GM23338 (cell line): ENCODE measurements around the gene ERC2. TPM values are rescaled to one million over a fixed set of nuclear protein-coding genes. Genes with fewer than 3 reads are reported as not detected.

ENCODE experiments used
- ATAC-seq: fragments of 200-7000 bp; cut with Tn5 transposase; 3 replicates; pipeline ENCODE4 v1.9.1; 2020
- DNase-seq: peaks from one replicate; pipeline ENCODE4 v3.0.0-alpha.2; 2015; ENCODE audit warnings: low spot score
- H2AFZ ChIP-seq: fragments of 200-600 bp; sonication (generic); 2 replicates; pipeline ENCODE4 v1.8.0; 2016; ENCODE audit warnings: antibody characterized with exemption, mild to moderate bottlenecking, moderate library complexity
- H3F3A ChIP-seq: fragments of 200-600 bp; sonication (generic); replicated peaks from 2 replicates; pipeline ENCODE4 v1.8.0; 2017; ENCODE audit warnings: antibody characterized with exemption, mixed run types, low read depth
- H3K27ac ChIP-seq: fragments of 200-600 bp; sonication (generic); 2 replicates; pipeline ENCODE4 v1.6.1; 2016; ENCODE audit warnings: low read depth
- H3K27me3 ChIP-seq: fragments of 200-600 bp; sonication (generic); 2 replicates; pipeline ENCODE4 v1.8.0; 2016; ENCODE audit warnings: mild to moderate bottlenecking, mixed run types, moderate library complexity; ENCODE audit not compliant: insufficient read depth
- H3K36me3 ChIP-seq: fragments of 200-600 bp; sonication (generic); 2 replicates; pipeline ENCODE4 v1.8.0; 2016; ENCODE audit warnings: mild to moderate bottlenecking; ENCODE audit not compliant: insufficient read depth
- H3K4me1 ChIP-seq: fragments of 200-600 bp; sonication (generic); 2 replicates; pipeline ENCODE4 v1.8.0; 2016; ENCODE audit warnings: mild to moderate bottlenecking, moderate library complexity; ENCODE audit not compliant: insufficient read depth
- H3K4me2 ChIP-seq: fragments of 200-600 bp; sonication (generic); 2 replicates; pipeline ENCODE4 v1.7.1; 2017; ENCODE audit warnings: mixed run types
- H3K4me3 ChIP-seq: fragments of 200-600 bp; sonication (generic); 2 replicates; pipeline ENCODE4 v1.6.1; 2016; ENCODE audit warnings: mixed run types
- H3K79me2 ChIP-seq: fragments of 200-600 bp; sonication (generic); replicated peaks from 2 replicates; pipeline ENCODE4 v1.8.0; 2017; ENCODE audit warnings: mild to moderate bottlenecking; ENCODE audit not compliant: insufficient read depth
- H3K9me2 ChIP-seq: fragments of 200-600 bp; sonication (generic); 2 replicates; pipeline ENCODE4 v1.8.0; 2017; ENCODE audit not compliant: insufficient read depth
- H4K20me1 ChIP-seq: fragments of 200-600 bp; sonication (generic); replicated peaks from 2 replicates; pipeline ENCODE4 v1.8.0; 2017; ENCODE audit warnings: mild to moderate bottlenecking; ENCODE audit not compliant: insufficient read depth
- H3K27ac Mint-ChIP-seq: 2 replicates; pipeline ENCODE4 v1.8.0; 2020; ENCODE audit warnings: inconsistent platforms, mild to moderate bottlenecking, moderate library complexity, mixed read lengths
- H3K27me3 Mint-ChIP-seq: 3 replicates; pipeline ENCODE4 v1.8.0; 2022; ENCODE audit warnings: low read depth, mild to moderate bottlenecking, moderate library complexity, mixed read lengths, inconsistent platforms; ENCODE audit not compliant: insufficient read depth, poor library complexity
- H3K36me3 Mint-ChIP-seq: 3 replicates; pipeline ENCODE4 v1.8.0; 2021; ENCODE audit warnings: low read depth, mild to moderate bottlenecking, inconsistent platforms, moderate library complexity, mixed read lengths
- H3K4me1 Mint-ChIP-seq: 3 replicates; pipeline ENCODE4 v1.8.0; 2020; ENCODE audit warnings: mild to moderate bottlenecking, inconsistent platforms, mixed read lengths
- H3K4me3 Mint-ChIP-seq: 3 replicates; pipeline ENCODE4 v1.8.0; 2021; ENCODE audit warnings: moderate library complexity, mild to moderate bottlenecking, inconsistent platforms, mixed read lengths
- H3K9me3 Mint-ChIP-seq: 3 replicates; pipeline ENCODE4 v1.8.0; 2020; ENCODE audit warnings: moderate library complexity, mild to moderate bottlenecking, inconsistent platforms, mixed read lengths
- CREB1 ChIP-seq: fragments of 250-450 bp; sonication (Bioruptor Pico); IDR thresholded peaks from 2 replicates; pipeline ENCODE4 v1.5.0; 2020; ENCODE audit warnings: low read depth, mild to moderate bottlenecking, moderate library complexity
- CTCF ChIP-seq, 2 experiments: fragments of 200-600 bp in 1 of 2; sonication (generic) in 1 of 2; conservative IDR thresholded peaks; 2 replicates each; pipeline versions ENCODE4 v1.5.1 to v1.6.1; 2016 to 2017; ENCODE audit warnings: antibody characterized with exemption in 2 of 2, low read depth in 2 of 2, mild to moderate bottlenecking in 2 of 2, moderate library complexity in 1 of 2
- ETS1 ChIP-seq: IDR thresholded peaks from 2 replicates; pipeline ENCODE4 v1.6.1; 2016; ENCODE audit warnings: antibody characterized with exemption
- EZH2 ChIP-seq: fragments of 200-600 bp; sonication (generic); IDR thresholded peaks from one replicate; pipeline ENCODE4 v1.8.0; 2017; ENCODE audit warnings: antibody characterized with exemption, mild to moderate bottlenecking, low read depth; ENCODE audit not compliant: unreplicated experiment
- JUNB ChIP-seq: IDR thresholded peaks from one replicate; pipeline ENCODE4 v1.6.1; 2016; ENCODE audit warnings: antibody characterized with exemption; ENCODE audit not compliant: unreplicated experiment
- NANOG ChIP-seq: IDR thresholded peaks from 2 replicates; pipeline ENCODE4 v1.6.1; 2016; ENCODE audit warnings: antibody characterized with exemption, borderline replicate concordance
- POLR2AphosphoS5 ChIP-seq: IDR thresholded peaks from 2 replicates; pipeline ENCODE4 v1.6.1; 2016; ENCODE audit warnings: antibody characterized with exemption, low read depth
- REST ChIP-seq: IDR thresholded peaks from one replicate; pipeline ENCODE4 v1.6.1; 2018; ENCODE audit warnings: antibody characterized with exemption; ENCODE audit not compliant: unreplicated experiment
- STAT1 ChIP-seq: IDR thresholded peaks from one replicate; pipeline ENCODE4 v1.6.1; 2016; ENCODE audit warnings: antibody characterized with exemption; ENCODE audit not compliant: unreplicated experiment
- ZNF114 ChIP-seq: fragments of 250-450 bp; sonication (Bioruptor Pico); IDR thresholded peaks from 2 replicates; pipeline ENCODE4 v1.5.0; 2020; ENCODE audit warnings: mild to moderate bottlenecking, moderate library complexity
- ZNF331 ChIP-seq: fragments of 250-450 bp; sonication (Bioruptor Pico); IDR thresholded peaks from 2 replicates; pipeline ENCODE4 v1.5.0; 2020; ENCODE audit warnings: low read depth, mild to moderate bottlenecking, moderate library complexity
- polyA plus RNA-seq: library from polyadenylated mRNA; unstranded; fragments of >200 nt; fragmentation: Nextera tagmentation; extraction: Ambion mirVana; gene quantifications from 2 replicates; pipeline ENCODE4 v1.2.1, GENCODE V29; 2016
- total RNA-seq: library from RNA; depleted of rRNA; stranded (reverse); fragments of >200 nt; shearing (Covaris generic); gene quantifications from 2 replicates; pipeline ENCODE4 v1.2.3, GENCODE V29; 2014

Gene ERC2
- total and polyA plus RNA-seq, 2 experiments from 2014 or later, result 11.8 to 13.7 TPM

- no peak overlapping the region for H3K4me2 ChIP-seq
- H4K20me1 ChIP-seq, result no peaks in the 10 kb centered on the region
- Mint-ChIP-seq H3K9me3 (no peaks in the 10 kb centered on the region), H3K27me3 (peaks cover 2% of the 10 kb centered on the region), H3K4me3 (no peak overlapping the region), H3K36me3 (no peaks in the 10 kb centered on the region), H3K4me1 (peaks cover 3% of the 10 kb centered on the region; the same call in 1 of the 3 replicates), H3K27ac (no peak overlapping the region)
- H3K36me3 ChIP-seq, result no peaks in the 10 kb centered on the region
- TF ChIP-seq EZH2 (no peak), ZNF114 (CRISPR knock-in tag) (no peak), ETS1 (no peak), NANOG (no peak), JUNB (no peak), CREB1 (CRISPR knock-in tag) (no peak), ZNF331 (CRISPR knock-in tag) (no peak), CTCF (conservative IDR thresholded peaks at IDR 0.05; ENCODE audit: low read depth in 2 of 2) (no peak), POLR2AphosphoS5 (no peak), STAT1 (no peak), REST (no peak)
- no peak overlapping the region for H3K4me3 ChIP-seq
- peaks cover 3% of the 10 kb centered on the region; the same call in 1 of the 2 replicates for H3K9me2 ChIP-seq
- H3K27me3 ChIP-seq, result no peaks in the 10 kb centered on the region
- no peaks in the 10 kb centered on the region for H3K79me2 ChIP-seq
- no peaks in the 10 kb centered on the region for H3F3A ChIP-seq
- no peak overlapping the region for H3K27ac ChIP-seq
- no peak overlapping the region for H2AFZ ChIP-seq
- DNase-seq (no peak), ATAC-seq (no peak)
- H3K4me1 ChIP-seq, result no peaks in the 10 kb centered on the region
Observed at GRCh38 chr3:55801068-55801467, 667.2 kb downstream of the ERC2 start.
